HepG2 (cell line): Measurements from ENCODE around the gene ZFR2. TPM values are rescaled to one million over a fixed set of nuclear protein-coding genes. Genes with fewer than 3 reads are reported as not detected.
A peak's percentile ranks its signal among the peaks of the same experiment; 100 is the strongest.

Experiments
- DMTF1 ChIP-seq: sonication (generic); formaldehyde crosslinking; IDR thresholded peaks from 2 replicates; pipeline ENCODE4 v1.4.0; 2020; ENCODE audit warnings: mild to moderate bottlenecking, missing genetic modification reagents
- EZH2 ChIP-seq: conservative IDR thresholded peaks from 2 replicates; pipeline ENCODE4 v1.6.1; 2012; ENCODE audit warnings: mild to moderate bottlenecking, low read depth, low read length, moderate library complexity
- NR2C2 ChIP-seq: sonication (generic); formaldehyde crosslinking; IDR thresholded peaks from 2 replicates; pipeline ENCODE4 v1.4.0; 2020; ENCODE audit warnings: missing genetic modification reagents, mild to moderate bottlenecking, moderate library complexity, borderline replicate concordance
- RFX1 ChIP-seq: fragments of 450-650 bp; IDR thresholded peaks from 2 replicates; pipeline ENCODE4 v1.6.1; 2017
- SKIL ChIP-seq: sonication (generic); formaldehyde crosslinking; IDR thresholded peaks from 2 replicates; pipeline ENCODE4 v1.8.0; 2022; ENCODE audit warnings: missing genetic modification reagents, mild to moderate bottlenecking, moderate library complexity, borderline replicate concordance
- ZNF530 ChIP-seq: sonication (generic); formaldehyde crosslinking; IDR thresholded peaks from 2 replicates; pipeline ENCODE4 v1.5.0; 2020; ENCODE audit warnings: low read depth, mild to moderate bottlenecking, missing genetic modification reagents
- polyA plus RNA-seq, 8 experiments: library from polyadenylated mRNA; depleted of rRNA in 3 of 8; stranded (reverse) in 7 of 8; unstranded in 1 of 8; fragments of >200 nt; fragmentation: Illumina TruSeq in 4 of 8; extraction: Trizol in 4 of 8; gene quantifications; 2 replicates each; pipeline versions ENCODE4 v1.2.1 to v1.2.3, GENCODE V29; 2011 to 2016; ENCODE audit warnings: low read depth in 4 of 8, missing spikeins in 1 of 8, mixed read lengths in 1 of 8; ENCODE audit not compliant: insufficient read depth in 1 of 8
- total RNA-seq, 5 experiments: library from RNA; depleted of rRNA; stranded (reverse); fragments of >200 nt; fragmentation: Illumina TruSeq; extraction: Trizol; gene quantifications; 2 replicates each; pipeline ENCODE4 v1.2.3, GENCODE V29; 2016; ENCODE audit warnings: low read depth in 1 of 5

ZFR2 gene
- total and polyA plus RNA-seq, 2 of the 13 experiments (the other 11 are each of a cell fraction or from before 2014, with no cell fraction given), result 0.37 to 0.69 TPM

GRCh38 chr19:3867971-3868769 lies 668 bp downstream of the ZFR2 start (continued):
- TF ChIP-seq DMTF1 (CRISPR knock-in tag), result no peak
- TF ChIP-seq ZNF530 (CRISPR knock-in tag), result no peak
- no peak for TF ChIP-seq RFX1
- TF ChIP-seq SKIL (CRISPR knock-in tag), result no peak
- TF ChIP-seq EZH2, result peak; percentile 56; the same call in 1 of the 2 replicates
- no peak for TF ChIP-seq NR2C2 (CRISPR knock-in tag)
